K562 (cell line): Measurements from ENCODE around the gene PPP1R37. TPM values are rescaled to one million over a fixed set of nuclear protein-coding genes. Genes with fewer than 3 reads are reported as not detected.

ENCODE experiments used
- ATAC-seq: fragments of 200-7000 bp; cut with Tn5 transposase; 3 replicates; pipeline ENCODE4 v1.9.1; 2020; ENCODE audit warnings: moderate library complexity
- BruUV-seq: library from RNA; stranded (reverse); fragments of 400-500 nt; replicated peaks from 2 replicates; lab custom pipeline; 2021; lab: Mats Ljungman, UMichigan
- CTCF ChIA-PET: fragments of 300-600 bp; formaldehyde crosslinking; extraction: SDS; loops from one replicate; lab custom pipeline; 2021; ENCODE audit warnings: low intra/inter-chr PET ratio; lab: Yijun Ruan, JAX
- POLR2A ChIA-PET: fragments of 300-600, 350-650 bp; sonication (Branson Sonifier 250); formaldehyde crosslinking; extraction: SDS; loops from one replicate; lab custom pipeline; 2021; ENCODE audit warnings: antibody characterized with exemption, inconsistent platforms; lab: Yijun Ruan, JAX
- DNase-seq, 4 experiments: peaks; one replicate each; pipeline versions ENCODE4 v3.0.0 to v3.0.0-alpha.2; 2011 to 2018; ENCODE audit warnings: low spot score in 3 of 4, mixed read lengths in 3 of 4; ENCODE audit errors: extremely low read depth in 1 of 4
- FAIRE-seq: peaks from 2 replicates; lab custom pipeline; 2011; peaks lifted over from hg19 to GRCh38; lab: Jason Lieb, UNC
- H2AFZ ChIP-seq: 2 replicates; pipeline ENCODE4 v1.6.0; 2011; ENCODE audit warnings: low read depth, low read length, control low read depth, inconsistent platforms
- H3K27ac ChIP-seq: fragments of 200-600 bp; 3 replicates; pipeline ENCODE4 v1.8.0; 2011; ENCODE audit warnings: low read depth, mild to moderate bottlenecking, control low read depth, inconsistent platforms, low read length, moderate library complexity, mixed read lengths; ENCODE audit errors: extremely low read depth
- H3K27me3 ChIP-seq, 2 experiments: fragments of 300-600 bp in 1 of 2; 2 replicates in 1 of 2; 3 replicates in 1 of 2; pipeline versions ENCODE4 v1.6.0 to v1.8.0; 2011; ENCODE audit warnings: inconsistent platforms in 2 of 2, low read length in 2 of 2, mild to moderate bottlenecking in 1 of 2, mixed read lengths in 1 of 2, moderate library complexity in 1 of 2; ENCODE audit not compliant: control insufficient read depth in 2 of 2, insufficient read depth in 2 of 2
- H3K36me3 ChIP-seq: fragments of 300-600 bp; 3 replicates; pipeline ENCODE4 v1.8.0; 2011; ENCODE audit warnings: mild to moderate bottlenecking, low read length, inconsistent platforms; ENCODE audit not compliant: control insufficient read depth, insufficient read depth
- H3K4me1 ChIP-seq, 2 experiments: fragments of 200-600 bp in 1 of 2; replicated peaks in 1 of 2; 2 replicates in 1 of 2; 3 replicates in 1 of 2; pipeline versions ENCODE4 v1.5.1 to v1.8.0; 2011; ENCODE audit warnings: inconsistent platforms in 2 of 2, low read length in 2 of 2, mild to moderate bottlenecking in 1 of 2, mixed read lengths in 1 of 2, moderate library complexity in 1 of 2; ENCODE audit not compliant: control insufficient read depth in 2 of 2, insufficient read depth in 2 of 2
- H3K4me2 ChIP-seq: 2 replicates; pipeline ENCODE4 v1.6.1; 2011; ENCODE audit warnings: low read length, control low read depth, inconsistent platforms, mixed read lengths; ENCODE audit not compliant: insufficient read depth
- H3K4me3 ChIP-seq: fragments of 200-600 bp; sonication (generic), shearing (Covaris generic); 2 replicates; pipeline ENCODE4 v1.5.1; 2016; ENCODE audit warnings: control low read depth, inconsistent platforms
- H3K79me2 ChIP-seq: fragments of 200-600 bp; 3 replicates; pipeline ENCODE4 v1.8.0; 2011; ENCODE audit warnings: low read length, inconsistent platforms; ENCODE audit not compliant: control insufficient read depth, insufficient read depth
- H3K9ac ChIP-seq, 2 experiments: 2 replicates each; pipeline versions ENCODE4 v1.6.0 to v1.6.1; 2011; ENCODE audit warnings: low read depth in 2 of 2, low read length in 2 of 2, control low read depth in 1 of 2, inconsistent platforms in 1 of 2, mild to moderate bottlenecking in 1 of 2, mixed read lengths in 1 of 2; ENCODE audit not compliant: insufficient read depth in 1 of 2
- H3K9me1 ChIP-seq: one replicate; pipeline ENCODE4 v1.6.0; 2011; ENCODE audit warnings: inconsistent platforms, mild to moderate bottlenecking, low read length, moderate library complexity; ENCODE audit not compliant: control insufficient read depth, insufficient read depth
- H3K9me3 ChIP-seq: replicated peaks from 2 replicates; pipeline ENCODE4 v1.5.1; 2011; ENCODE audit warnings: low read depth, low read length, inconsistent platforms; ENCODE audit not compliant: control insufficient read depth, insufficient read depth
- H4K20me1 ChIP-seq: replicated peaks from 2 replicates; pipeline ENCODE4 v1.6.1; 2011; ENCODE audit warnings: low read length, inconsistent platforms, mixed read lengths; ENCODE audit not compliant: control insufficient read depth, insufficient read depth
- BHLHE40 ChIP-seq: IDR thresholded peaks from 2 replicates; pipeline ENCODE4 v1.6.1; 2011; ENCODE audit warnings: low read length, improper control_type of control experiment
- ELF4 ChIP-seq: fragments of 450-650 bp; formaldehyde crosslinking; IDR thresholded peaks from 2 replicates; pipeline ENCODE4 v1.4.0; 2022; ENCODE audit warnings: missing genetic modification characterization
- GATA2 ChIP-seq: sonication (generic); formaldehyde crosslinking; IDR thresholded peaks from 2 replicates; pipeline ENCODE4 v1.4.0; 2020; ENCODE audit warnings: mild to moderate bottlenecking, missing genetic modification reagents
- MAFK ChIP-seq: IDR thresholded peaks from 2 replicates; pipeline ENCODE4 v1.6.1; 2011; ENCODE audit warnings: low read length, improper control_type of control experiment
- NFRKB ChIP-seq: fragments of 450-650 bp; IDR thresholded peaks from 2 replicates; pipeline ENCODE4 v1.6.1; 2016; ENCODE audit warnings: low read depth
- PPARD ChIP-seq: fragments of 250-450 bp; sonication (Bioruptor Pico); IDR thresholded peaks from 2 replicates; pipeline ENCODE4 v1.8.0; 2022; ENCODE audit warnings: inconsistent platforms, mild to moderate bottlenecking, moderate library complexity
- TAF7 ChIP-seq: fragments of 450-650 bp; IDR thresholded peaks from 2 replicates; pipeline ENCODE4 v1.6.1; 2016; ENCODE audit warnings: missing genetic modification characterization, missing compliant biosample characterization
- TRIM25 ChIP-seq: fragments of 450-650 bp; IDR thresholded peaks from 2 replicates; pipeline ENCODE4 v1.7.0; 2016; ENCODE audit warnings: borderline replicate concordance
- ZNF280B ChIP-seq: fragments of 250-450 bp; sonication (Bioruptor Pico); IDR thresholded peaks from 2 replicates; pipeline ENCODE4 v1.5.1; 2021; ENCODE audit warnings: mild to moderate bottlenecking
- WGBS: fragments of 100-300 bp; shearing (Covaris generic); methylation state at CpG from one replicate; pipeline ENCODE4 v1.1.6; 2016; ENCODE audit warnings: low coverage, mixed read lengths; ENCODE audit not compliant: insufficient coverage; ENCODE audit errors: missing lambda C conversion rate; 5-methylcytosine and 5-hydroxymethylcytosine counted together
- in situ Hi-C: fragments of 300-500 bp; cut with MboI; formaldehyde crosslinking; loops from 4 replicates; pipeline ENCODE4 v1.15.0; 2018; ENCODE audit warnings: inconsistent platforms, mixed read lengths
- intact Hi-C: fragments of 100-400 bp; cut with micrococcal nuclease; formaldehyde crosslinking; loops from 2 replicates; pipeline ENCODE4 v1.14.2; 2022
- polyA plus RNA-seq, 8 experiments: library from polyadenylated mRNA; depleted of rRNA in 4 of 8; stranded (reverse) in 5 of 8; unstranded in 3 of 8; fragments of >200 nt; fragmentation: Nextera tagmentation in 2 of 8; fragmentation: Illumina TruSeq in 1 of 8; extraction: Ambion mirVana in 2 of 8; extraction: Trizol in 1 of 8; gene quantifications; 2 replicates each; pipeline versions ENCODE4 v1.2.1 to v1.2.3, GENCODE V29; 2011 to 2014; ENCODE audit warnings: inconsistent platforms in 1 of 8, missing spikeins in 1 of 8
- total RNA-seq, 7 experiments: library from RNA; depleted of rRNA in 6 of 7; stranded (reverse); fragments of >200 nt in 6 of 7; fragmentation: Illumina TruSeq in 2 of 7; extraction: Trizol in 2 of 7; gene quantifications; 2 replicates each; pipeline versions ENCODE4 v1.2.1 to v1.2.3, GENCODE V29; 2011 to 2021; ENCODE audit warnings: low replicate concordance in 1 of 7

PPP1R37 gene
- total and polyA plus RNA-seq, 9 of the 15 experiments (the other 6 are each of a cell fraction or from before 2014, with no cell fraction given), result 0.04 to 20.3 (median 7.3) TPM

GRCh38 chr19:45149129-45149528 lies 56.1 kb downstream of the PPP1R37 start:
- 77% methylated on average over 7 of the region's 9 CpGs for WGBS

More at GRCh38 chr19:45149129-45149528, 56.1 kb downstream of the PPP1R37 start:
- no TSS peak for BruUV-seq
- intact Hi-C loops (no loop called here), in situ Hi-C loops (no loop called here)
- TF ChIP-seq BHLHE40, result no peak
- TF ChIP-seq TRIM25, result no peak
- no peak for TF ChIP-seq PPARD (CRISPR knock-in tag)
- no peak for TF ChIP-seq ELF4 (CRISPR knock-in tag)
- TF ChIP-seq NFRKB, result no peak
- no peak for TF ChIP-seq MAFK
- TF ChIP-seq ZNF280B (CRISPR knock-in tag), result no peak
- TF ChIP-seq GATA2 (CRISPR knock-in tag), result no peak
- no peak for TF ChIP-seq TAF7 (tag)
- H3K27me3 ChIP-seq, result no peaks in the 10 kb centered on the region
- H3K27ac ChIP-seq, result no peak overlapping the region
- no peak for ATAC-seq
- peaks cover 10 to 70% of the 10 kb centered on the region in 2 experiments for H3K4me1 ChIP-seq
- H3K9me3 ChIP-seq, result no peaks in the 10 kb centered on the region
- H4K20me1 ChIP-seq, result peaks cover 2% of the 10 kb centered on the region
- H3K79me2 ChIP-seq, result no peaks in the 10 kb centered on the region
- no peak for DNase-seq
- CTCF ChIA-PET, result no interaction called here
- H3K9ac ChIP-seq, result peak overlapping the region in 1 of 2 experiments; percentile 43; a peak in 1 of 4 replicates
- no peak overlapping the region for H2AFZ ChIP-seq
- H3K36me3 ChIP-seq, result peaks cover 26% of the 10 kb centered on the region; the same call in 1 of the 3 replicates
- no peak overlapping the region for H3K4me2 ChIP-seq
- no peak overlapping the region for H3K4me3 ChIP-seq
- peaks cover 5% of the 10 kb centered on the region for H3K9me1 ChIP-seq
- FAIRE-seq, result no peak
- POLR2A ChIA-PET, result interaction anchor here (0.6 to 1.8 kb wide), 3 partner anchors 15 to 101 kb away, joined by 3 to 4 read pairs (median 3); no protein-coding TSS in a partner anchor
